H1 (cell line): Measurements from ENCODE around the gene ENPP1. TPM values are rescaled to one million over a fixed set of nuclear protein-coding genes. Genes with fewer than 3 reads are reported as not detected.

Source experiments
- CTCF ChIA-PET: fragments of 300-600 bp; sonication (Branson Sonifier 250); formaldehyde crosslinking; loops from one replicate; lab custom pipeline; 2021; ENCODE audit not compliant: partially characterized antibody; lab: Charles Lee
- POLR2A ChIA-PET: fragments of 300-600 bp; sonication (Branson Sonifier 250); formaldehyde crosslinking; loops from one replicate; lab custom pipeline; 2021; ENCODE audit warnings: inconsistent platforms; ENCODE audit not compliant: partially characterized antibody; lab: Charles Lee
- DNase-seq, 2 experiments: peaks; one replicate each; pipeline versions ENCODE4 v3.0.0 to v3.0.0-alpha.2; 2010 to 2022; ENCODE audit warnings: low spot score in 2 of 2, low read depth in 1 of 2, mixed read lengths in 1 of 2
- FAIRE-seq: peaks from 2 replicates; lab custom pipeline; 2011; peaks lifted over from hg19 to GRCh38; lab: Jason Lieb, UNC
- H2AFZ ChIP-seq: 2 replicates; pipeline ENCODE4 v1.8.1; 2012; ENCODE audit warnings: low read length, inconsistent platforms
- H2AK5ac ChIP-seq: 2 replicates; pipeline ENCODE4 v1.6.1; 2013; ENCODE audit warnings: low read depth, low read length
- H2BK120ac ChIP-seq: replicated peaks from 2 replicates; pipeline ENCODE3; 2013; ENCODE audit warnings: low read depth, low read length, inconsistent platforms
- H2BK12ac ChIP-seq: 2 replicates; pipeline ENCODE4 v1.6.1; 2013; ENCODE audit warnings: low read depth, low read length
- H2BK15ac ChIP-seq: 2 replicates; pipeline ENCODE4 v1.6.1; 2013; ENCODE audit warnings: low read length
- H2BK20ac ChIP-seq: 2 replicates; pipeline ENCODE4 v1.6.1; 2013; ENCODE audit warnings: low read length
- H2BK5ac ChIP-seq: 2 replicates; pipeline ENCODE4 v1.6.1; 2013; ENCODE audit warnings: low read depth, low read length
- H3K14ac ChIP-seq: 2 replicates; pipeline ENCODE4 v1.6.1; 2013; ENCODE audit warnings: inconsistent platforms; ENCODE audit not compliant: insufficient read length
- H3K18ac ChIP-seq: 2 replicates; pipeline ENCODE4 v1.6.1; 2013; ENCODE audit warnings: low read length; ENCODE audit errors: extremely low read depth
- H3K23ac ChIP-seq: 2 replicates; pipeline ENCODE4 v1.6.1; 2013; ENCODE audit warnings: inconsistent platforms; ENCODE audit not compliant: insufficient read length
- H3K23me2 ChIP-seq: 2 replicates; pipeline ENCODE4 v1.6.1; 2013; ENCODE audit warnings: low read depth, low read length
- H3K27ac ChIP-seq: 2 replicates; pipeline ENCODE4 v1.6.1; 2011; ENCODE audit warnings: low read depth, low read length, inconsistent platforms
- H3K27me3 ChIP-seq, 4 experiments: replicated peaks in 1 of 4; 1 replicate in 1 of 4; 2 replicates in 3 of 4; pipeline versions ENCODE4 v1.6.1 to v1.8.1; 2011 to 2013; ENCODE audit warnings: low read length in 3 of 4, mild to moderate bottlenecking in 3 of 4, inconsistent platforms in 2 of 4, mixed read lengths in 2 of 4, moderate library complexity in 1 of 4; ENCODE audit not compliant: control insufficient read depth in 3 of 4, insufficient read depth in 3 of 4; ENCODE audit errors: extremely low read depth in 1 of 4
- H3K36me3 ChIP-seq, 4 experiments: 2 replicates each; pipeline versions ENCODE4 v1.6.1 to v1.8.1; 2011 to 2013; ENCODE audit warnings: mild to moderate bottlenecking in 4 of 4, low read length in 3 of 4, moderate library complexity in 2 of 4, control low read depth in 1 of 4, inconsistent platforms in 1 of 4; ENCODE audit not compliant: insufficient read depth in 4 of 4, control insufficient read depth in 2 of 4
- H3K4ac ChIP-seq: replicated peaks from 2 replicates; pipeline ENCODE3; 2013; ENCODE audit warnings: low read length, low read depth, mixed read lengths, inconsistent platforms; ENCODE audit not compliant: insufficient read length
- H3K4me1 ChIP-seq, 4 experiments: replicated peaks in 1 of 4; 1 replicate in 1 of 4; 2 replicates in 3 of 4; pipeline versions ENCODE4 v1.6.1 to v1.8.1; 2011 to 2013; ENCODE audit warnings: low read length in 3 of 4, inconsistent platforms in 2 of 4, mixed read lengths in 1 of 4; ENCODE audit not compliant: insufficient read depth in 4 of 4, control insufficient read depth in 3 of 4
- H3K4me2 ChIP-seq, 2 experiments: 2 replicates each; pipeline versions ENCODE4 v1.6.1 to v1.8.1; 2011 to 2013; ENCODE audit warnings: low read depth in 2 of 2, low read length in 2 of 2, control low read depth in 1 of 2, inconsistent platforms in 1 of 2, mild to moderate bottlenecking in 1 of 2; ENCODE audit not compliant: insufficient read depth in 1 of 2
- H3K4me3 ChIP-seq, 4 experiments: fragments of 200-600, 300-600 bp in 1 of 4; sonication (generic), shearing (Covaris generic), sonication (Bioruptor Twin) in 1 of 4; 2 replicates each; pipeline versions ENCODE4 v1.5.1 to v1.8.1; 2011 to 2016; ENCODE audit warnings: low read length in 4 of 4, low read depth in 3 of 4, control low read depth in 2 of 4, inconsistent platforms in 2 of 4, mild to moderate bottlenecking in 2 of 4, mixed read lengths in 1 of 4, moderate library complexity in 1 of 4; ENCODE audit not compliant: insufficient read depth in 2 of 4; ENCODE audit errors: extremely low read depth in 1 of 4
- H3K56ac ChIP-seq: replicated peaks from 2 replicates; pipeline ENCODE3; 2013; ENCODE audit warnings: low read depth, mild to moderate bottlenecking, mixed read lengths, low read length, inconsistent platforms; ENCODE audit not compliant: insufficient read length
- H3K79me1 ChIP-seq: 2 replicates; pipeline ENCODE4 v1.6.1; 2013; ENCODE audit warnings: low read depth, low read length, control low read depth
- H3K79me2 ChIP-seq, 2 experiments: 2 replicates each; pipeline versions ENCODE4 v1.6.1 to v1.8.1; 2012 to 2013; ENCODE audit warnings: low read length in 2 of 2, mild to moderate bottlenecking in 2 of 2, inconsistent platforms in 1 of 2; ENCODE audit not compliant: insufficient read depth in 2 of 2, control insufficient read depth in 1 of 2
- H3K9ac ChIP-seq, 4 experiments: replicated peaks in 1 of 4; 1 replicate in 1 of 4; 2 replicates in 3 of 4; pipeline versions ENCODE4 v1.6.1 to v1.8.1; 2011 to 2013; ENCODE audit warnings: low read depth in 3 of 4, low read length in 3 of 4, control low read depth in 2 of 4, mild to moderate bottlenecking in 2 of 4, moderate library complexity in 2 of 4, inconsistent platforms in 1 of 4; ENCODE audit errors: extremely low read depth in 1 of 4
- H3K9me3 ChIP-seq, 2 experiments: 2 replicates each; pipeline versions ENCODE4 v1.6.1 to v1.8.1; 2012 to 2013; ENCODE audit warnings: mild to moderate bottlenecking in 2 of 2, moderate library complexity in 2 of 2, control low read depth in 1 of 2, inconsistent platforms in 1 of 2, low read depth in 1 of 2, low read length in 1 of 2, mixed read lengths in 1 of 2; ENCODE audit not compliant: insufficient read depth in 2 of 2
- H4K20me1 ChIP-seq, 2 experiments: replicated peaks in 1 of 2; 2 replicates each; pipeline versions ENCODE3 to v1.8.1; 2011 to 2013; ENCODE audit warnings: inconsistent platforms in 2 of 2, low read length in 2 of 2, mild to moderate bottlenecking in 1 of 2; ENCODE audit not compliant: insufficient read depth in 2 of 2, control insufficient read depth in 1 of 2
- H4K5ac ChIP-seq: 2 replicates; pipeline ENCODE4 v1.6.1; 2013; ENCODE audit warnings: low read length, low read depth, mixed read lengths, inconsistent platforms; ENCODE audit not compliant: insufficient read length
- H4K8ac ChIP-seq: 2 replicates; pipeline ENCODE4 v1.8.0; 2013; ENCODE audit warnings: mild to moderate bottlenecking, moderate library complexity, low read length, inconsistent platforms; ENCODE audit not compliant: insufficient read depth; ENCODE audit errors: extremely low read depth
- H4K91ac ChIP-seq: replicated peaks from 2 replicates; pipeline ENCODE3; 2013; ENCODE audit warnings: low read length, mixed read lengths, inconsistent platforms; ENCODE audit not compliant: insufficient read length
- BCL11A ChIP-seq, 2 experiments: IDR thresholded peaks; one replicate each; pipeline ENCODE4 v1.6.1; 2011; ENCODE audit warnings: low read depth in 2 of 2, low read length in 2 of 2, mild to moderate bottlenecking in 2 of 2
- CHD2 ChIP-seq: IDR thresholded peaks from 2 replicates; pipeline ENCODE4 v1.6.1; 2012; ENCODE audit warnings: low read length, improper control_type of control experiment
- SP2 ChIP-seq: IDR thresholded peaks from 2 replicates; pipeline ENCODE4 v1.6.1; 2012; ENCODE audit warnings: mild to moderate bottlenecking, low read length, inconsistent platforms
- WGBS, 2 experiments: shearing (Covaris generic) in 1 of 2; methylation state at CpG; one replicate each; pipeline versions ENCODE4 v1.1.6 to v1.1.7; 2013 to 2015; ENCODE audit warnings: low lambda C conversion rate in 2 of 2, mixed read lengths in 2 of 2, inconsistent platforms in 1 of 2, low coverage in 1 of 2, missing lambda C conversion rate in 1 of 2; ENCODE audit not compliant: insufficient replicate concordance in 2 of 2, insufficient coverage in 1 of 2, insufficient read length in 1 of 2; ENCODE audit errors: extremely low coverage in 1 of 2, missing lambda C conversion rate in 1 of 2; 5-methylcytosine and 5-hydroxymethylcytosine counted together
- polyA plus RNA-seq, 7 experiments: library from polyadenylated mRNA; depleted of rRNA in 3 of 7; stranded (reverse) in 5 of 7; unstranded in 2 of 7; fragments of >200 nt in 5 of 7; fragments of 200-250 nt in 2 of 7; gene quantifications; 1 replicate in 5 of 7; 2 replicates in 1 of 7; 4 replicates in 1 of 7; pipeline versions ENCODE4 v1.2.1 to v1.2.3, GENCODE V29; 2011 to 2013; ENCODE audit warnings: missing spikeins in 2 of 7, mixed read lengths in 2 of 7
- total RNA-seq: library from RNA; stranded (reverse); fragmentation: NEBNext Ultra II Directional; extraction: Animal tissue kit (Norgen Biotek cat#: 25700); gene quantifications from 2 replicates; pipeline ENCODE4 v1.2.1, GENCODE V29; 2021

The ENPP1 gene
- total and polyA plus RNA-seq, 2 of the 8 experiments (the other 6 are each of a cell fraction or from before 2014, with no cell fraction given): 10.1 to 39.1 TPM

GRCh38 chr6:131766631-131767030 lies 41.2 kb upstream of the ENPP1 start:
- no peak overlapping the region for H2BK5ac ChIP-seq
- H3K79me1 ChIP-seq: no peaks in the 10 kb centered on the region
- no peak overlapping the region for H3K4ac ChIP-seq
- TF ChIP-seq SP2 (no peak), CHD2 (no peak), BCL11A (IDR thresholded peaks at IDR 0.05; ENCODE audit: low read depth in 2 of 2, low read length in 2 of 2) (no peak)
- no peaks in the 10 kb centered on the region for H3K4me1 ChIP-seq
- H3K9ac ChIP-seq: no peak overlapping the region
- H3K18ac ChIP-seq: no peak overlapping the region
- H2BK120ac ChIP-seq: no peak overlapping the region
- CTCF ChIA-PET: interaction anchor here (1.2 to 1.6 kb wide), 3 partner anchors 16 to 139 kb away, joined by 4 to 5 read pairs (median 4); partner anchors contain the start of gene MED23
- H3K9me3 ChIP-seq: no peaks in the 10 kb centered on the region
- POLR2A ChIA-PET: no interaction called here
- no peak overlapping the region for H2AFZ ChIP-seq
- no peak overlapping the region for H3K56ac ChIP-seq
- no peak overlapping the region for H4K8ac ChIP-seq
- no peak overlapping the region for H4K91ac ChIP-seq
- H3K79me2 ChIP-seq: no peaks in the 10 kb centered on the region
- no peaks in the 10 kb centered on the region; a peak in 1 of 7 replicates for H3K27me3 ChIP-seq
- H2BK20ac ChIP-seq: no peak overlapping the region
- no peak overlapping the region for H3K4me3 ChIP-seq
- WGBS, 2 experiments: 89% methylated on average over 2 of the region's 2 CpGs; no CpG with 5 or more reads in 1 of the 2 experiments
- H3K36me3 ChIP-seq: no peaks in the 10 kb centered on the region
- H3K23me2 ChIP-seq: no peaks in the 10 kb centered on the region
- H2BK12ac ChIP-seq: no peak overlapping the region
- FAIRE-seq (no peak), DNase-seq (no peak)
- H2BK15ac ChIP-seq: no peak overlapping the region
- H3K4me2 ChIP-seq: no peak overlapping the region
- no peak overlapping the region for H4K5ac ChIP-seq
- H3K23ac ChIP-seq: no peak overlapping the region
- H2AK5ac ChIP-seq: no peak overlapping the region
- H3K27ac ChIP-seq: no peak overlapping the region
- no peaks in the 10 kb centered on the region for H4K20me1 ChIP-seq
- H3K14ac ChIP-seq: no peak overlapping the region
